ENCODE data around the gene PTPRN2.
"Not testable (repeated sequence)": the region's sequence is repeated elsewhere in the genome, so short reads cannot be mapped to it uniquely, and the experiment has no call there.

Gene PTPRN2

DNA sequence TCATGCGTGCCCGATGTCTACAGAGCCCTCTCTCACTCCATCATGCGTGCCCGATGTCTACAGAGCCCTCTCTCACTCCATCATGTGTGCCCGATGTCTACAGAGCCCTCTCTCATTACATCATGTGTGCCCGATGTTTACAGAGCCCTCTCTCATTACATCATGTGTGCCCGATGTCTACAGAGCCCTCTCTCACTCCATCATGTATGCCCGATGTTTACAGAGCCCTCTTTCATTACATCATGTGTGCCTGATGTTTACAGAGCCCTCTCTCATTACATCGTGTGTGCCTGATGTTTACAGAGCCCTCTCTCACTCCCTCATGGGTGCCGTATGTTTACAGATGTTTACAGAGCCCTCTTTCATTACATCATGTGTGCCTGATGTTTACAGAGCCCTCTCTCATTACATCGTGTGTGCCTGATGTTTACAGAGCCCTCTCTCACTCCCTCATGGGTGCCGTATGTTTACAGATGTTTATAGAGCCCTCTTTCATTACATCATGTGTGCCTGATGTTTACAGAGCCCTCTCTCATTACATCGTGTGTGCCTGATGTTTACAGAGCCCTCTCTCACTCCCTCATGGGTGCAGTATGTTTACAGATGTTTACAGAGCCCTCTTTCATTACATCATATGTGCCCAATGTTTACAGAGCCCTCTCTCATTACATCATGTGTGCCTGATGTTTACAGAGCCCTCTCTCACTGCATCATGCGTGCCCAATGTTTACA is 739.7 kb downstream of the PTPRN2 start:
- FAIRE-seq: not testable (repeated sequence)

DNA sequence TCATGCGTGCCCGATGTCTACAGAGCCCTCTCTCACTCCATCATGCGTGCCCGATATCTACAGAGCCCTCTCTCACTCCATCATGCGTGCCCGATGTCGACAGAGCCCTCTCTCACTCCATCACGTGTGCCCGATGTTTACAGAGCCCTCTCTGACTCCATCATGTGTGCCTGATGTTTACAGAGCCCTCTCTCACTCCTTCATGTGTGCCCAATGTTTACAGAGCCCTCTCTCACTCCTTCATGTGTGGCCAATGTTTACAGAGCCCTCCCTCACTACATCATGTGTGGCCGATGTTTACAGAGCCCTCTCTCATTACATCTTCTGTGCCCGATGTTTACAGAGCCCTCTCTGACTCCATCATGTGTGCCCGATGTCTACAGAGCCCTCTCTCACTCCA is 740.9 kb downstream of the PTPRN2 start:
- FAIRE-seq: not testable (repeated sequence)

DNA sequence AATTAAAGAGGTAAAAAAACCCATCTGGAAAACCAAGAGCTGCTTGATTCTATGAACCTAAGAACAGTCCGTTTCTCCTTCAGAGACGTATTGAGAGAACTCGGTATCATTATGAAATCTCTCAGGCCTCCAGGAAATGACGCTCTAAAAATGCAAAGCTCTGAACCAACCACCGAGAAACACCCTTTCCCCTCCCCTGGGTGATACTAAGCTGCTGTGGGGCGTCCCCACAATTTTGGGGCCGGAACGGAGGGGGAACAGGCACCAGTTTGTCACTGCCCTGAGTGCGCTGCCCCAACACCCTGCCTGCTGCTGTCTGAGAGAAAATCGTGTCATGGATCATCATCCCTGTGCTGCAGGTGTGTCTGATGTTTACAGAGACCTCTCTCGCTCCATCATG is 741.4 kb downstream of the PTPRN2 start:
- FAIRE-seq: no peak

DNA sequence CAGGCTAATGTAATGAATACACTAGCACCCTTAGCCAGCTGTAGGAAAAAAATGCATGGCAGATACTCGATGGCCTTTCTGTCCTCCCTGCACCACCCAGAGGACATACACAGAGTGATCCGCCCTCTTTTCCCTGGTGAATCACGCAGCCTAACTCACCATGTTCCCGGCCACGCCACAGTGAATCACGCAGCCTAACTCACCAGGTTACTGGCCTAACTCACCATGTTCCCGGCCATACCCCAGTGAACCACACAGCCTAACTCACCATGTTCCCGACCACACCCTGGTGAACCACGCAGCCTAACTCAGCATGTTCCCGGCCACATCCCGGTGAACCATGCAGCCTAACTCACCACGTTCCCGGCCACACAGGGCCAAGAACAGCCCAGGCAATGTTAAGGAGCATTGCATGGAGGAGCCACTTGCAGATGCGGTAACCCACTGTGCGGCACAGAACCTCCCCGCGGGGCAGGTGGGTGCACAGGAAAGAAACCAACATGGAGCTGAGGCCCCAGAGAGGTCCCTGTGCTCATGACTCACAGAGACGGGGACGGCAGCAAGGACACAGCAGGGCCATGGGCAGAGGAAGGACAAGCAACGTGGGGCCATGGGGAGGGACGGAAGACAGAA is 742.3 kb downstream of the PTPRN2 start:
- FAIRE-seq: no peak

DNA sequence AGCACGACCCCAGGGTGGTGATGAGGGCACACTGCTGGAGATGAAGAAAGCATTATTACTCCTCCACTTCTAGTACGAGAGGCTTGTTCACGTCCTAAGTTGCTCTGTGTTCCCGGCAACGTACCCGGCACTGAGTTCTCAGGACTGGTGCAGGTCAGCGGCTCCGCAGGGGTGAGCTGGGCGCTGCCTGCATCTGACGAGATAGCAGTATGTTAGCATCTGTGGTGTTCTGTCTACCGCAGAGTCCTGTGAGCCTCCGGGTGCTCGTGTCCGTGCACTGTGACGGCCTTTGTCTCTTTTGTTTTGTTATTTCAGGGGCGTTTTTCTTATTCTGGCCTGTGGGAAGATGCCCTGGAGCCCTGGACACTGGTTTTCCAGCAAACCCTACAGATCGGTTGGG is 743.0 kb downstream of the PTPRN2 start:
- FAIRE-seq: no peak

DNA sequence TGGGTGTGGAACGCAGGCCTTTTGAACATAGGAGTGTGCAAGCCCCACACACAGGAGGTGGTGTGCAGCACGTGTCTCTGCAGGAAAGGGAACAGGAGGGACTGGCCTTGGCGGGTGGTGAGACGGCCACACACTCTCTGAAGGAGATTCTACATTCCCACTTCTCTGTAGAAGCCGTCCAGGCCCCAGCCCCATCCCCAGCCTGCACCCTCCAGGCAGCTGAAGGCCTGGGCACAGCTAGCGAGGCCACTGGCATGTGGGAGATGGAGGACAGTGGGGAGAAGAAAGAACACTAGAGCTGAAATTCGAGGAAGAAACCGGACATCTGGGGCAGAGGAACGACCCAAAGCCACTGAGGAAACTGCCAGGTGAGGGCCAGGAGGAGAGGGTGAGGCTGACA is 743.5 kb downstream of the PTPRN2 start:
- no peak for FAIRE-seq

DNA sequence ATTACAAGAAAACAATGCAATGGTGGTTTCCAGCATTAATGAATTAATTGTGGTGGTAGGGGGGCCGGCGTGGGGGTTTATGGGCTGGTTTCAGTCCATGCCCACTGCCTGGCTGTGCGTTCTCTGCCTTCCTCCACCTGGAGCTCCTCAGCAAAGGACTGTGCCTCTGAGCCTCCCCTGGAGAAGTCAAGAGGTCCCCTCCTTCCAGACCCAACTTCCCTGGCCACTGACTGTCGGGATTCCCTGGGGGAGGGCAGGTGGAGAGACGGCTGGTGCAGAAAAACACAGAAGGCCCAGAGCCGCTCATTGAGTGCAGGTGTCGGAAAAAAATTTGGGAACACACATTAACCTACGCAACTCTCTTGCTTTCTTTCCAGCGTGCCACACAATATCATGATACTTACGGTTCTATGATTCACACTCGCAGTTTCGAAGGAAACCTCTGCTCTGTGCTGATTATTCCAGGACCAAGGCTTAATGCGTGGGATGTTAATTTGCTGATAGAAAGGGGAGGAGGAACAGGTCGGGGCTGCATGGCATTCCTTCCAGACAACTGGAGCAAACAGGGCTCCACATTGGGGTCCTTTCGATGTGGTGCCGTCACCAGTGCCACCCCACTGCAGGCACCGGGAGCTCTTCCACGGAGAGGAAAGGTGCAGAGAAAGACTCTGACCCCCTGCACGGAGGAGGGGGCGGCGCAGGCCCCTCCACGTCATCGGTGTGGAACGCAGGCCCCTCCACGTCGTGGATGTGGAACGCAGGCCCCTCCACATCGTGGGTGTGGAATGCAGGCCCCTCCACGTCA is 744.1 kb downstream of the PTPRN2 start:
- no peak for FAIRE-seq

DNA sequence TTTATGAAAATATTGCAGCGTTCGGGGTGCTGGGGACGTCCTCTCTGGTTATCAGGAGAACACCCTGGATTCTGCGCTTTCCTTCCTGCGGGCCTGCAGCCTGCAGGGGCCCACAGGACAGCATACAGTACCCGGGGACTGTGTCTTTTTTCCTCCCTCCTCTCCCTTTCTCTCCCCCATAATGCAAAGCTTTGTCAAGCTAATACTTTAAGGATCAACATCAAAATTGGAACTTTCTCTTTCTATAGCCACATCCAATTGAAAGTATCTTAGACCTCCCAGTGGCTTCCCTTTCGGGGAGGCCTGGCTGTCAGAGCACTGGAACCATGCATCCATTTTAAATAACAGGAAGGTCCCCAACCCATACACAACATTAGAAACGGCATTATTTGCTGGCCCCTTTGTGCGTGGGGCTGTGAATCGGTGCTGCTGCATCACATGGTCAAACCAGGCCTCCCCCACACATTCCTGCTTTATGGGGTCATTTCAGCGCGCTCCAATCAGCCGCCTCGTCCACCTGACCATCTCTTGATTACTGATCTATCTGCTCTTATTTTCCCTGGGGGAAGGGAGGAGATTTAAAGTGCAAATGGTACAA is 745.8 kb downstream of the PTPRN2 start:
- no peak for FAIRE-seq

DNA sequence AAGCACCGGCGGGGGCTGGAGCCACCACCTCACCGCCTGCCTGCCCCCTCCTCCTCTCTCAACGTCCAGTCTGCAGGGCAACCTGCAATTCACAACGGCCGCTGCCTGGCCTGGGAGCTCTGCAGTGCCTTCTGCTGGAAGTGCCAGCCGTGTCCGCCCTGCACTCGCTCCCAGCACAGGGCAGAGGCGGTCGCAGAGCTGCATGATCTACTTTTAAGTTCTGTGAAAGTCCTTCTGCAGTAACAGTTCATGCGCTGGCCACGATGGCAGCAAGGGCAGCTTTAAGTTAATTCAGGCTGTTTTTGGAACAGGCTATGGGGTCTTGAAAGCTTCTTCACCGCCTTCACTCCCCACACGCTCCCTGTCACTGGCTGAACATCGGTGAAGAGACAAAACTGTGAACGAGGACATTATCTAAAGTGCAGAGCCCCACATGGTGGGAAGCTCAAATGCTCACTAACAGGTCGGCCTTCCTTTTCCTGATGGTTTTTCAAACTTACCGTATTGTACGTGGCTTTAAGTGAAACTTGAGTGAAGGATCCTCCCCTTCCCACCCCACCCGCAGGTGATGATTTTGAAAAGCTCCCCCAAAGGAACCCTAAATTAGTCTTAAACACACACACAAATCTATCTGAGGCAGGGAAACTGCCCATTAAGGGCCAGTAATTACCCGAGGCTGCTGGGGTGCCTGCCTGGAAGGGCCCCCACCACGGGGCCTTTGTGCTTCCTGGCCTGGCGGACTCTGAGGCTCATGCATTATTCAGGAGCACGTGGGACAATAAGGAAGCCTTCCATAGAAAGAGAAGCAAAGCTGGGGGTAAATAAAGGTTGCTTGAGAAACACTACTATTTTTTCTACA is 746.5 kb downstream of the PTPRN2 start:
- no peak for FAIRE-seq

DNA sequence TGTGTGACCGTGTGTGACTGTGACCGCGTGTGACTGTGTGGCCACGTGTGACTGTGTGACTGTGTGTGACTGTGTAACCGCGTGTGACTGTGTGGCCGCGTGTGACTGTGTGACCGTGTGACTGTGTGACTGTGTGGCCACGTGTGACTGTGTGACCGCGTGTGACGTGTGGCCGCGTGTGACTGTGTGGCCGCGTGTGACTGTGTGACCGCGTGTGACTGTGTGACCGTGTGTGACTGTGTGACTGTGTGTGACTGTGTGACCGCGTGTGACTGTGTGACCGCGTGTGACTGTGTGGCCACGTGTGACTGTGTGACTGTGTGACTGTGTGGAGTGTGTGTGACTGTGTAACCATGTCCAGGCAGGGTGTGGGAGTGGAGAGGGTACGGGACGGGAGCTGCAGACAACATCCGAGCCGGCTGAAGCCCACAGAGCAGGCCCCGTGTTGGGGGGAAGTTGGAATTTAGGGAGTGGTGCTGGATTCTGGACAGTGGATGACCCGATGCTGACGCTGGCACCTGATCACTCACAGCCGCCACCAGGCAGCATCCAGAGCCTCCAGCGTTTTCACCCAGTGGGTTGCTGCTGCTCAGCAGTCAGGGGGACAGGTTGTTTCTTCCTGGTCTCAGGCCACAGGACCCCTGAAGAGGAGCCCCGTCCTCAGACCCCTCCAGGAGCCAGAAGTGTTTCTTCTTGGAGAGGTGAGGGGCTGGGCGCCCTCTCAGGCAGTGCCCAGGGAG is 747.3 kb downstream of the PTPRN2 start:
- no peak for FAIRE-seq

DNA sequence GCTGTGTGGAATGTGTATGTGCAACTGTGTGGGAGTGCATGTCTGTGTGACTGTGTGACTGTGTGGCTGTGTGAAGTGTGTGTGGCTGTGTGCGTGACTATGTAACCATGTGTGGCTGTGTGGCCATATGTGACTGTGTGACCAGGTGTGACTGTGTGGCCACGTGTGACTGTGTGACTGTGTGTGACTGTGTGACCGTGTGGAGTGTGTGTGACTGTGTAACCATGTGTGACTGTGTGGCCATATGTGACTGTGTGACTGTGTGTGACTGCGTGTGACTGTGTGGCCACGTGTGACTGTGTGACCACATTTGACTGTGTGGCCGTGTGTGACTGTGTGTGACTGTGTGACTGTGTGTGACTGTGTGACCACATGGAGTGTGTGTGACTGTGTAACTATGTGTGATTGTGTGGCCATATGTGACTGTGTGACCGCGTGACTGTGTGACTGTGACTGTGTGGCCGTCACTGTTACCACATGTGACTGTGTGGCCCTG is 747.9 kb downstream of the PTPRN2 start:
- FAIRE-seq: no peak

DNA sequence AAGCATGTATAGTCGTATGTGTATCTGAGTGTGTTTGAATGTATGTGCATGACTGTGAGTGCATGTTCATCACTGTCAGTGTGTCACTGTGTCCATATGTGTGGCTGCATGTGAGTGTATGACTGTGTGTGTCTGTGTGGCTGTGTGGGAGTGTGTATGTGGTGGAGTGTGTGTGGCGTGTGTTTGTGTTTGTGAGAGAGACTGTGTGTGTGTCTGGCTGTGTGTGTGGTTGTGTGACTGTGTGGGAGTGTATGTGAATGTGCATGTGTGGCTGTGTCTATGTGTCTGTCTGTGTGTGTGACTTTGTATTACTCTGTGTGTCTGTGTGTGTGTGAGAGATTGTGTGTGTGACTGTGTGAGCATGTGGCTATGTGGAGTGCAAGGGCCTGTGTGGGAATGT is 748.4 kb downstream of the PTPRN2 start:
- FAIRE-seq: no peak

DNA sequence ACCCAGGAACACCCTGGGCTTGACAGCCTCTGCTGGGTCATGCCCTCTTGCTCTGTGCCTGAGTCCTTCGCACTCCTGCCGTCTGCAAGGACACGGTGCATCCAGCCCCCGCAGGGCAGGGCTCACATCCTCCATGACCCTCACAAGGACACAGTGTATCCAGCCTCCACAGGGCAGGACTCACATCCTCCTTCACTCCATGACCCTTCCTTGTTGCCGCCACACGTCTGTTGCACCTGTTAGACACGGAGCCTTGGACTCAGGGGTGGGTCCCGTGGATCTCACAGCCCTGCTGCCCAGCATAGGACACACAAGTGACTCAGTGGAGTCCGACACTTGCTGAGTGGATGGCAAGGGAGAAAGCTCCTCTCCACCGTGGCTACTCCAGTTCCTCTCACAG is 750.1 kb downstream of the PTPRN2 start:
- FAIRE-seq: no peak

DNA sequence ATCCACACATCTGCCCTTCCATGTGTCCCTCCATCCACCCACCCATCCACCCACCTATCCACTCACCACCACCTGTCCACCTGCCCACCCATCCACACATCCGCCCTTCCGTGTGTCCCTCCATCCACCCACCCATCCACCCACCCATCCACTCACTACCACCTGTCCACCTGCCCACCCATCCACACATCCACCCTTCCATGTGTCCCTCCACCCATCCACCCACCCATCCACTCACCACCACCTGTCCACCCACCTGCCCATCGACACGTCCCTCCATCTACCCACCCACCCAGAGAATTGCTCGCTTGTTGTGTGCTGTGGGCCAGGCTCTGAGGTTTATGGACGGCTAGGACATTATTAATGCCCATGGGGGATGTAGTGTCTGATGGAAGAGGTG is 750.6 kb downstream of the PTPRN2 start:
- FAIRE-seq: no peak

DNA sequence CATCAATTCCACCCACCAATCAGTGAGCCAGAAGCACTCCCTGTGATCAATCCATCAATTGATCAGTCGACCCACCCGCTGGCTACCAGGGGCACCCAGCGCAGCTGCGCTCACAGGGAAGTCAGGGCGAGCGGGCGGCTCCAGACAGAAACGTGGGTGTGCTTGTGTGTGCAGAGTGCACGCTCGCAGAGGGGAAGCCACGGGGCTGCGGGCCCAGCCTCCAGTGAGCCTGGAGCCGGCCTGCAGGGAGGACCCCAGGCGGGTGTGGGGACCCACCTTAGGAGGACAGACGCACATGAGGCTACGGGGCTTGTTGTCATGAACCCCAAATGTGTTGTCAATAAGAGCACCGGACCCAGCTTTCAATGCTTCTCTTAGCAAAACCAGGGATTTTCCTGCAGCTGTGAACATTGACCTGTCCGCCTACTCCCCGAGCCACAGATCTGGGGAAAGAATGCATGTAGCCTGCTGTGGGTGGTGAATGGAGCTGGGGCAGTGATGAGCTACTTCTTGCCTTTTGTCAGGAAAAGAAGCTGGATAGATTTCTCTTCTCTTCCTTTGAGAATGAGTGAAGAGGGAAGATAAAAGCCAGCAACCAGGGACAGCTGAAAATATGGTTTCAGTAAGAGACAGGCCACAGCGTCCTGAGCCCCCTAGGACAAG is 753.0 kb downstream of the PTPRN2 start:
- no peak for FAIRE-seq

DNA sequence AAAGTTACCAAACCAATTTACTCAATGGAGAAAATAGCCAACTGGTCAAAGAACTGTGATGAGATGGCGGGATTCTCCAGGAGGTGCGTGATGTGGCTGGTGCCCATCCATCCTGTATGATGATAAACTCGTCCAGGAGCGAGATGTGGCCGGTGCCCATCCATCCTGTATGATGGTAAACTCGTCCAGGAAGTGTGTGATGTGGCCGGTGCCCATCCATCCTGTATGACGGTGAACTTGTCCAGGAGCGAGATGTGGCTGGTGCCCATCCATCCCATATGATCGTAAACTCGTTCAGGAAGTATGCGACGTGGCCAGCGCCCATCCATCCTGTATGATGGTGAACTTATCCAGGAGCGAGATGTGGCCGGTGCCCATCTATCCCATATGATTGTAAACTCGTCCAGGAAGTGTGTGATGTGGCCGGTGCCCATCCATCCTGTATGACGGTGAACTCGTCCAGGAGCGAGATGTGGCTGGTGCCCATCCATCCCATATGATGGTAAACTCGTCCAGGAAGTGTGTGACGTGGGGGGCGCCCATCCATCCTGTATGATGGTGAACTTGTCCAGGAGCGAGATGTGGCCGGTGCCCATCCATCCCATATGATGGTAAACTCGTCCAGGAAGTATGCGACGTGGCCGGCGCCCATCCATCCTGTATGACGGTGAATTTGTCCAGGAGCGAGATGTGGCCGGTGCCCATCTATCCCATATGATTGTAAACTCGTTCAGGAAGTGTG is 754.6 kb downstream of the PTPRN2 start:
- no peak for FAIRE-seq

DNA sequence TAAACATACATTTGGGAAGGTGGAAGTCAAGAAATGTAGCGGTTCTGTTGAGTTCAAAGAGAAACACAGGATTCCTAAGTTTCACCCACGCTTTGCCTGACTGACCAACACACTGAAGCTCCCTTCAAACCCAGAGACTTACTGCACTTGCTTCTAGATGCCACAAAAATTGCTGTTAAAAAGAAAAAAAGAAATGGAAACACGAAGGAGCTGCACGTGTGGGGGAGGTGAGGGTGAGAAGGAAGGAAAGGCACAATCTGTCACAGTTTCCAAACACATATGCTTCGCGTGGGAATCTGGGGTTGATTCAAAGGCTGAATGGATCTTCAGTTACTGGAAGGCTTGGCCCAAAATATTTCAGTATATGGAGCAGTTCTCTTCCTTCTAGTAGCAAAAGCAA is 755.2 kb downstream of the PTPRN2 start:
- no peak for FAIRE-seq

DNA sequence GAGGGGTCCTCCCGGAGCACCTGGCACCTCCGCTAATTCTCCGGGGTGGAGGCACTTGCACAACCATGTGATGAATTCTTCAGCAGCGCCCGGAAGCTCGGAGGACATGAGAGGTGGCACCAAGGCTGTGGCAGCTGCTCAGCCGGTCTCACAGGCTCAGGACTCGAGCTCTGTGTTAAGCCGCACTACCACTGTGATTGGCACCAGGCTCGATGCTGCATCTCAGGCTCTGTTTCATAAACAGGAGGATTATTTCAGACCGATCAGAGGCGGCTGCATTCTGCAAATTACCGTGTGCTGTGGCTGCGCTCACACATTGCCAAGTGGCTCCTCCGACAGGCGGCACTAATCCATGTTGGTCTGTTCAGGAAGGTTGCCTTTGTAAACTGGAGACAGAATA is 755.6 kb downstream of the PTPRN2 start:
- FAIRE-seq: no peak

DNA sequence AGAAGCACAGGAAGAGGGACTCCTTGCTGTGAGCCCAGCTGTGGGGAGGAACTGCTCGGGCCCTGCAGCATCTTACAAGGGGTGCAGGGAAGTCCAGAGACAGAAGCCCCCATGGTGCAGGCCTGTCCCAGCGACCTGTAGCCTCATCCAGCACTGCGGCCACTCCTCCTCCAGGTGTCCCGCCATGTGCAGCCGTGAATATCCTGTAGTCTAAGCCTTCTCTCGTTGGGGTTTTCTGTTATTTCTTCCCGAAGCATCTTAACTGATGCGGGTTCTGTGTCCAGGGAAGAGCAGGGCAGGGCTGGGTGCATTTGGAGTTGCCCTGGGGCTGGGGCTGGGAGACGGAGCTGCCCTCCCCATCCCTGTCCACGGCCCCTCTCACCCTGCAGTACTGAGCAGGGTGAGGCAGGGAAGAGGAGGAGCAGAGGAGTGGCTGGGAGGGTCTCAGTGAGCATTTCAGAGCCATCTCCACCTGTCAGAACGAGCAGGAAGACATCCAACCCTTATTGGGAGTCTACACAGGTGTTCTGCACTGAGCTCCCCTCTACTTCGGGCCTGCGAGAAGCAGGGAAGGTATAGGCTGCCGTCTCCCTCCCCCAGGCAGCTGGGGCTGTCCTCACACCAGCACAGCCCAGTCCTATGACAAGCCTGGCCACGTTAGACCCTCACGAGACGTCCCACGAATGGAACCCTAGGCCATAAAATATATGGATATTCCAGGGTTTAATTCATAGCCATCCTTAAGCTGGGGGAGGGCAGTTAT is 756.3 kb downstream of the PTPRN2 start:
- no peak for FAIRE-seq
